Spinal cord (tissue), 10 donors: Measurements from ENCODE around the gene B4GALNT3. TPM values are rescaled to one million over a fixed set of nuclear protein-coding genes. Genes with fewer than 3 reads are reported as not detected.

Experiments used
- DNase-seq, 6 donors: peaks; one replicate each; pipeline versions ENCODE4 v3.0.0 to v3.0.0-alpha.2; 2013 to 2015; ENCODE audit warnings: low spot score in 6 of 6, low read depth in 4 of 6
- H3K27ac ChIP-seq: one replicate; pipeline ENCODE4 v1.5.1; 2013; ENCODE audit warnings: low read depth, low read length, control low read depth
- H3K27me3 ChIP-seq: one replicate; pipeline ENCODE4 v1.6.1; 2013; ENCODE audit warnings: low read length; ENCODE audit not compliant: control insufficient read depth, insufficient read depth
- H3K36me3 ChIP-seq: one replicate; pipeline ENCODE4 v1.6.1; 2013; ENCODE audit warnings: low read length; ENCODE audit not compliant: control insufficient read depth, insufficient read depth
- H3K4me1 ChIP-seq: one replicate; pipeline ENCODE4 v1.6.1; 2013; ENCODE audit warnings: low read length; ENCODE audit not compliant: control insufficient read depth, insufficient read depth
- H3K4me3 ChIP-seq: one replicate; pipeline ENCODE4 v1.5.1; 2013; ENCODE audit warnings: low read depth, low read length, control low read depth
- H3K9me3 ChIP-seq: one replicate; pipeline ENCODE4 v1.6.1; 2013; ENCODE audit warnings: low read length; ENCODE audit not compliant: control insufficient read depth, insufficient read depth
- WGBS: methylation state at CpG from one replicate; pipeline ENCODE4 v1.1.5; 2013; ENCODE audit warnings: missing lambda C conversion rate; ENCODE audit not compliant: insufficient coverage; 5-methylcytosine and 5-hydroxymethylcytosine counted together
- polyA plus RNA-seq, 2 donors: library from polyadenylated mRNA; unstranded; fragments of 120-200 nt; gene quantifications; one replicate each; pipeline ENCODE4 v1.2.1, GENCODE V29; 2013; ENCODE audit not compliant: insufficient read length in 2 of 2
- total RNA-seq, 2 donors: library from RNA; depleted of rRNA in 1 of 2; stranded (reverse); fragments of 120-200 nt in 1 of 2; fragments of >200 nt in 1 of 2; gene quantifications; one replicate each; pipeline versions ENCODE4 v1.2.3 to v1.2.4, GENCODE V29; 2013 to 2014
- donor health status: healthy.

B4GALNT3 gene
- total and polyA plus RNA-seq, 4 donors: 3.2 to 7.2 (median 3.9) TPM

DNA sequence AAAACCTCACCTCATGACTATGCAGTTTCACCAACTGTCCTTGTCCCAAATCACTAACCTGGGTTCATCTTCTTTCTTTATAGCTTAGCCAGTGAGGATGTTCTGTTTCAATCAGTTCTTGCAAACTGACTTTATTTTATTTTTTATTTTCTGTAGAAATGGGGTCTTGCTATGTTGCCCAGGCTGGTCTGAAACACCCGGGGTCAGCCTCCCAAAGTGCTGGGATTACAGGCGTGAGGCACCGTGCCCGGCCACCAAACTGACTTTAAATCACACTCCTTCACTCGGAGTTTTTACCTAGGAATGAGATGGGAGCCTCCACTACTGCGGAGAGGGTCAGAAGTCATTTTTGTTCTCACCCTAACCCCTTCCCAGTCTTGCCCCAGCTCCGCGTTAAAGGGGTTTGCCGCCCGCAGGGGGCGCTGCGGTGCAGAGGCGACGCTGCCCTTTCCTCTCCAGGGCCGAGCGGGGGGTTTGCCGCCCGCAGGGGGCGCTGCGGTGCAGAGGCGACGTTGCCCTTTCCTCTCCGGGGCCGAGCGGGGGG is 7.0 kb upstream of the B4GALNT3 start:
- no peaks in the 10 kb centered on the region for H3K9me3 ChIP-seq
- H3K36me3 ChIP-seq: no peaks in the 10 kb centered on the region
- H3K4me3 ChIP-seq: no peak overlapping the region
- peaks cover 5% of the 10 kb centered on the region for H3K4me1 ChIP-seq
- no peak overlapping the region for H3K27ac ChIP-seq
- WGBS: 96% methylated on average over 4 of the region's 25 CpGs
- peaks cover 3% of the 10 kb centered on the region for H3K27me3 ChIP-seq
- DNase-seq: no peak

DNA sequence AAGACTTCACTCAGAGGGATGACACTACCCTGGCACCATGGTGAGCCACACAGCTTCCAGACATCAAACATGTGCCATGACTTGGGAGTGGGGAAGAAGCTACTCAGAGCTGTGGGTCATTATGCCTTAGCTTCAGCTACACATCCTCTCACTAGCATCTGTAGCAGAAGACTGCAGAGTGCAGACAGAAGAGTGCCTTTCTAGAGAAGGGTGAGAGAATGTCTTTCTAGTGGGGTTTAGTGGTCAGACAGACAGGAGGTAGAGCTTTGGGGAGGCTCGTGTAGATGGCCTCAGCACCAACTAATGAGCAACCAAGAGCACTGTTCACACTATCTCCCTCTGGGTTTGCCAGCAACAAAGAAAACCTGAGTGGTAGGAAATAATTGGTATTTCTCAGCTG is 4.9 kb upstream of the B4GALNT3 start:
- no peak overlapping the region for H3K27ac ChIP-seq
- no peak for DNase-seq
- peaks cover 14% of the 10 kb centered on the region for H3K4me1 ChIP-seq
- WGBS: no CpG with 5 or more reads among the region's 1 CpG
- peaks cover 15% of the 10 kb centered on the region for H3K27me3 ChIP-seq
- H3K36me3 ChIP-seq: no peaks in the 10 kb centered on the region
- H3K4me3 ChIP-seq: no peak overlapping the region
- H3K9me3 ChIP-seq: no peaks in the 10 kb centered on the region

DNA sequence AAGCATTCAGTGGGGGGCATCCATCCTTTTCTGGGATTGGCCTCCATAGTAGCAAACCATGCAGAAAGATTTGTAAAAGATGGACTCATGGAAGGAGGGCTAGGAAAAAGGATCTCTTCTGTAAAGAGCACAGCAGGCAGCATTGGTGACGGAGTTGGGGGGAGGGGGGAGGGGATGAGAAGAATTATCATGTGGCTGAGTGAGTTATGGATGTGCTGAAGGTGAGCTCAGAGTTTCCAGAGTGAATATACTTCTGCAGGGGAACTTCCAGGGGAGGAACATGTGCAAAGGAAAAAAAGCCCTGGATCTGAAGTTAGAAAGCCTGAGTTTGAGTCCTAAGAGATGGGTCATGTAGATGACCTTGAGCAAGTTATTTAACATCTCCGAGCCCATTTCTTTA is 3.9 kb upstream of the B4GALNT3 start:
- peaks cover 16% of the 10 kb centered on the region for H3K27me3 ChIP-seq
- no peak for DNase-seq
- no peaks in the 10 kb centered on the region for H3K9me3 ChIP-seq
- WGBS: 57% methylated on average over 1 of the region's 2 CpGs
- no peak overlapping the region for H3K27ac ChIP-seq
- H3K4me3 ChIP-seq: no peak overlapping the region
- peaks cover 17% of the 10 kb centered on the region for H3K4me1 ChIP-seq
- no peaks in the 10 kb centered on the region for H3K36me3 ChIP-seq

GRCh38 chr12:457676-458075 is 2.1 kb upstream of the B4GALNT3 start:
- Histone ChIP-seq H3K9me3 (no peaks in the 10 kb centered on the region), H3K27ac (no peak overlapping the region), H3K4me1 (peaks cover 19% of the 10 kb centered on the region), H3K36me3 (no peaks in the 10 kb centered on the region), H3K27me3 (peaks cover 17% of the 10 kb centered on the region), H3K4me3 (no peak overlapping the region)
- WGBS: 98% methylated on average over 4 of the region's 4 CpGs
- no peak for DNase-seq

DNA sequence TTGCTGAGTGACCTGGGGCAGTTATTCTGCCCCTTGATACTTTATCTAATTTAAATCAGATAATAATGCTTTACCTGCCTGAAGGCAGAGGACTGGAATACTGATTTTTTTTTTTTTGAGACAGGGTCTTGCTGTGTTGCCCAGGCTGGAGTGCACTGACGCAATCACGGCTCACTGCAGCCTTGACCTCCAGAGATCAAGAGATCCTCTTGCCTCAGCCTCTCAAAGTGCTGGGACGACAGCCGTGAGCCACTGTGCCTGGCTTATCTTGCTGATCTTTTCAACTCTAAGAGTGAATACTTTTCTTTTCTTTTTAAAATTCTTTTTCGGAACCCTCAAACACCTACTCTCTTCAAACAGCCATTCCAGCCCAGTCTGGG is 699 bp upstream of the B4GALNT3 start:
- H3K9me3 ChIP-seq: no peaks in the 10 kb centered on the region
- peak overlapping the region; percentile 6 for H3K27ac ChIP-seq
- 71% methylated on average over 4 of the region's 5 CpGs for WGBS
- H3K27me3 ChIP-seq: peaks cover 17% of the 10 kb centered on the region
- no peaks in the 10 kb centered on the region for H3K36me3 ChIP-seq
- peak overlapping the region; percentile 38 for H3K4me3 ChIP-seq
- peaks cover 14% of the 10 kb centered on the region for H3K4me1 ChIP-seq
- DNase-seq: no peak

GRCh38 chr12:460261-461230 is 807 bp downstream of the B4GALNT3 start:
- Histone ChIP-seq H3K27ac (no peak overlapping the region), H3K9me3 (no peaks in the 10 kb centered on the region), H3K27me3 (peaks cover 17% of the 10 kb centered on the region), H3K4me3 (peak overlapping the region; percentile 51), H3K4me1 (peaks cover 19% of the 10 kb centered on the region), H3K36me3 (no peaks in the 10 kb centered on the region)
- DNase-seq: peak in 3 of 6 donors; percentile 15 to 43 (median 42)
- WGBS: 2% methylated on average over 109 of the region's 109 CpGs

DNA sequence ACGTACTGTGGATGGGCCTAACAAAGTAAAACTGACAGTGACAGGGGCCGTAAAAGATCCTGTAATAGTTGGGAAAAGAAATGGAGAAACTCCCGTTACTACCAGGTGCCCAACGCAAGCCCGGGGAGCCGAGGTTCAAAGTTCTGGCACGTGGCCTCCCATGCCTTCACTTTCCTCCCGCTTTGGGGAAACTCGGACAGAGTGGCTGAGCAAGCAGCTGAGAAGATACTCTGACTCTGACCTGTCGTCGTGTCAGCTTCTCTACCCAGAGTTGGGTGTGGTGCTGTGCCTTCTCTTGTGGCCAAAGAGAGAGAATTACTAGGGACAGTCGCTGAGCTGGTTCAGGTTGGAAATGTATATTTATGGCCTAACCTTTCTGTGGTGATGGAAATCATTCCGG is 1.7 kb downstream of the B4GALNT3 start:
- Histone ChIP-seq H3K4me3 (peak overlapping the region; percentile 51), H3K27me3 (peaks cover 17% of the 10 kb centered on the region), H3K36me3 (no peaks in the 10 kb centered on the region), H3K27ac (no peak overlapping the region), H3K9me3 (no peaks in the 10 kb centered on the region), H3K4me1 (peaks cover 22% of the 10 kb centered on the region)
- 75% methylated on average over 12 of the region's 13 CpGs for WGBS
- DNase-seq: no peak

DNA sequence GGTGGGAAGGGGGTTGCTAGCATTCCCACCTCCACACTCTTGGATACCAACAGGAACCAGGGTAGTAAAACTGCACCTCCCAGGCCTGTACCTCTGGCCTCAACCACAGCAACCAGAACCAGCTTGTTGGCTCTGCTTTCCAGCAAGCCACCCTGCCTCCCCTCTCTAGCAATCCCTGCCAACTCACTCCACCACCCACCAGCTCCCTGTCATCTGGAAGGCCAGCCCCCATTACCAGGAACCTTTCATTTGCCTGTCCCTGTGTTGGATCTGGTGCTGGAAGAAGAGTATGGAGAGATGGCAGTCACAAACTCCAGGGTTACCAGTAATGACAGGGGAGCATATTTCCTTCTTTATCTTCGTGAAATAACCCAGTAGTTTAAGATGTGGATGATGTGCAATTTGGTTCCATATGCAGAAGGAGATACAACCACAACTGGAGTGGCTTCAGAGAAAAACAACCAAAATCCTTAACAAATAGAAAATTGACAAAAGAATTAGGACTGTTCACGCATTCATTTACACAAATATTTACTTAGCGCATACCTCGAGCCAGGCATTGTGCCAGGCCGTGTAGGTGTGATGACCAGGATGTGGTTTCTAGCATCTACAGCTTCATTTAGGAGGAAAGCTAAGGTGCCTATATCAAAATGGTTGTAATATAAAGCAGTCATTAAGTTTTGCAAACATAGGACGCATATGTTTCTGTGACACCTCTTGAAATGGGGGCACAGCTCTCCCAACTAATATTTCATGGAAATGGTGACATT is 3.4 kb downstream of the B4GALNT3 start:
- Histone ChIP-seq H3K36me3 (no peaks in the 10 kb centered on the region), H3K4me3 (no peak overlapping the region), H3K9me3 (no peaks in the 10 kb centered on the region), H3K27ac (no peak overlapping the region), H3K4me1 (peaks cover 22% of the 10 kb centered on the region), H3K27me3 (peaks cover 10% of the 10 kb centered on the region)
- WGBS: 80% methylated on average over 2 of the region's 6 CpGs
- DNase-seq: no peak

DNA sequence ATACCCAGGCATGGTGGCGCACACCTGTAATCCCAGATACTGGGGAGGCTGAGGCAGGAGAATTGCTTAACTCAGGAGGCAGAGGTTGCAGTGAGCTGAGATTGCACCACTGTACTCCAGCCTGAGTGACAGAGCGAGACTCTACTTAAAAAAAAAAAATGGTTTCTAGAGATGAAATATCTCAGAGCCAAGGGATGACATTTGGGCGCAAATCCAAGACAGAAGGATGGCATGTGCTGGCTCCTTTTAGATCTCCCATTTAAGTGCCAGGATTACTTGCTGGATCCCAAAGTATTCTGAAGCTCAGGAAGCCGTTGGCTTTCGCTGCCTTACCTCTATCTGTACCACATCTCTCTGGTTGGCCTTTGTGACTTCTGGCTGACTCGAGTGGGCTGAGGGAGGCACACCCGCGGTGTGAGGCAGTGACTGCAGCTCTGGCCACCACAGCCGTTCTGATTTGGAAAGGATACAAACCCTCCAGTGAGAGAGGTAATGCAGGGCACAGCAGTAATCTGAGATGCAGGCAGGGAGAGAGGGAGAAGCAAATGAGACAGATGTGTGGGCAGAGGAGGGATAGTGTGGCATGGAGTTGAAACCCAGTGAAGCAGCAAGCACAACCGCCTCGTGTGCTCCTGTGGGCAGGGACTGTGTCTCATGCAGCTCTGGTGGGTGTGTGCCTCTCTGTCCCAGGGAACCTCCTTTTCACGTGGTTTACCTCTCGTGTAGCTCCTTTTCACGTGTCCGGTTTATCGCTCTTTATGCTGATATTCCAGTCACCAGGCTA is 4.9 kb downstream of the B4GALNT3 start:
- no peak overlapping the region for H3K27ac ChIP-seq
- WGBS: 71% methylated on average over 14 of the region's 16 CpGs
- DNase-seq: peak in 1 of 6 donors; percentile 9

More for the DNA sequence above, 4.9 kb downstream of the B4GALNT3 start:
- Histone ChIP-seq H3K36me3 (no peaks in the 10 kb centered on the region), H3K4me3 (no peak overlapping the region), H3K4me1 (peaks cover 15% of the 10 kb centered on the region), H3K27me3 (peaks cover 2% of the 10 kb centered on the region), H3K9me3 (no peaks in the 10 kb centered on the region)
